CD14-positive monocyte (primary cell): ENCODE measurements around the gene PYM1. TPM values are rescaled to one million over a fixed set of nuclear protein-coding genes. Genes with fewer than 3 reads are reported as not detected.
"Not testable (repeated sequence)": the region's sequence is repeated elsewhere in the genome, so short reads cannot be mapped to it uniquely, and the experiment has no call there.

Experiments
- DNase-seq, 3 donors: peaks; one replicate each; pipeline ENCODE4 v3.0.0-alpha.2; 2011 to 2022
- H2AFZ ChIP-seq: 2 replicates; pipeline ENCODE4 v1.6.0; 2012; ENCODE audit warnings: mild to moderate bottlenecking, low read depth, low read length, inconsistent platforms; ENCODE audit not compliant: insufficient read depth, poor library complexity, severe bottlenecking
- H3K27ac ChIP-seq, 2 donors: 1 replicate in 1 of 2; 2 replicates in 1 of 2; pipeline ENCODE4 v1.5.1; 2012 to 2013; ENCODE audit warnings: low read length in 2 of 2, control low read depth in 1 of 2, inconsistent platforms in 1 of 2, low read depth in 1 of 2, mild to moderate bottlenecking in 1 of 2
- H3K27me3 ChIP-seq, 2 donors: one replicate each; pipeline versions ENCODE4 v1.6.0 to v1.6.1; 2011 to 2013; ENCODE audit warnings: low read length in 2 of 2; ENCODE audit not compliant: control insufficient read depth in 2 of 2, insufficient read depth in 2 of 2
- H3K36me3 ChIP-seq, 2 donors: replicated peaks in 1 of 2; 1 replicate in 1 of 2; 2 replicates in 1 of 2; pipeline versions ENCODE4 v1.5.1 to v1.6.1; 2012 to 2013; ENCODE audit warnings: low read length in 2 of 2, control low read depth in 1 of 2, inconsistent platforms in 1 of 2, mild to moderate bottlenecking in 1 of 2; ENCODE audit not compliant: insufficient read depth in 2 of 2, control insufficient read depth in 1 of 2
- H3K4me1 ChIP-seq, 2 donors: 1 replicate in 1 of 2; 2 replicates in 1 of 2; pipeline versions ENCODE4 v1.5.1 to v1.6.1; 2012 to 2013; ENCODE audit warnings: low read length in 2 of 2, control low read depth in 1 of 2, inconsistent platforms in 1 of 2, mild to moderate bottlenecking in 1 of 2, moderate library complexity in 1 of 2; ENCODE audit not compliant: insufficient read depth in 2 of 2, control insufficient read depth in 1 of 2
- H3K4me2 ChIP-seq: replicated peaks from 2 replicates; pipeline ENCODE3; 2012; ENCODE audit warnings: low read length, moderate library complexity, mild to moderate bottlenecking; ENCODE audit not compliant: poor library complexity, severe bottlenecking; ENCODE audit errors: extremely low read depth
- H3K4me3 ChIP-seq, 3 experiments: fragments of 200-600 bp in 1 of 3; sonication (generic) in 1 of 3; replicated peaks in 1 of 3; 1 replicate in 2 of 3; 2 replicates in 1 of 3; pipeline ENCODE4 v1.5.1; 2011 to 2013; ENCODE audit warnings: low read length in 3 of 3, mild to moderate bottlenecking in 3 of 3, control low read depth in 2 of 3, low read depth in 2 of 3, inconsistent platforms in 1 of 3, moderate library complexity in 1 of 3
- H3K79me2 ChIP-seq: 2 replicates; pipeline ENCODE4 v1.6.0; 2012; ENCODE audit warnings: mild to moderate bottlenecking, control low read depth, inconsistent platforms, low read length, moderate library complexity; ENCODE audit not compliant: insufficient read depth
- H3K9ac ChIP-seq: 2 replicates; pipeline ENCODE4 v1.6.0; 2017; ENCODE audit warnings: low read length, mild to moderate bottlenecking; ENCODE audit not compliant: insufficient read depth, poor library complexity, severe bottlenecking
- H3K9me3 ChIP-seq, 2 donors: replicated peaks in 1 of 2; 1 replicate in 1 of 2; 2 replicates in 1 of 2; pipeline versions ENCODE4 v1.5.1 to v1.6.1; 2012 to 2013; ENCODE audit warnings: low read length in 2 of 2, control low read depth in 1 of 2; ENCODE audit not compliant: control insufficient read depth in 1 of 2, insufficient read depth in 1 of 2
- H4K20me1 ChIP-seq: 2 replicates; pipeline ENCODE4 v1.6.0; 2012; ENCODE audit warnings: mild to moderate bottlenecking, low read length, control low read depth, moderate library complexity; ENCODE audit not compliant: insufficient read depth
- H3K27ac Mint-ChIP-seq, 7 donors: one replicate each; pipeline ENCODE4 v1.8.0; 2020; ENCODE audit warnings: mild to moderate bottlenecking in 7 of 7, mixed read lengths in 7 of 7, moderate library complexity in 6 of 7, inconsistent platforms in 2 of 7
- H3K27me3 Mint-ChIP-seq, 3 donors: one replicate each; pipeline ENCODE4 v1.8.0; 2021 to 2022; ENCODE audit warnings: low read depth in 3 of 3, mild to moderate bottlenecking in 3 of 3, mixed read lengths in 3 of 3, moderate library complexity in 3 of 3, inconsistent platforms in 1 of 3
- H3K36me3 Mint-ChIP-seq, 2 donors: one replicate each; pipeline ENCODE4 v1.8.0; 2020; ENCODE audit warnings: mixed read lengths in 2 of 2, inconsistent platforms in 1 of 2, mild to moderate bottlenecking in 1 of 2
- H3K4me1 Mint-ChIP-seq: one replicate; pipeline ENCODE4 v1.8.0; 2020; ENCODE audit warnings: mild to moderate bottlenecking, mixed read lengths
- H3K4me3 Mint-ChIP-seq, 2 donors: one replicate each; pipeline ENCODE4 v1.8.0; 2020; ENCODE audit warnings: mild to moderate bottlenecking in 2 of 2, mixed read lengths in 2 of 2, moderate library complexity in 1 of 2
- H3K9me3 Mint-ChIP-seq, 7 donors: one replicate each; pipeline ENCODE4 v1.8.0; 2020 to 2022; ENCODE audit warnings: mixed read lengths in 7 of 7, mild to moderate bottlenecking in 6 of 7, moderate library complexity in 6 of 7, inconsistent platforms in 2 of 7
- WGBS: methylation state at CpG from one replicate; pipeline ENCODE4 v1.1.5; 2013; ENCODE audit warnings: missing lambda C conversion rate; ENCODE audit not compliant: insufficient coverage; 5-methylcytosine and 5-hydroxymethylcytosine counted together
- intact Hi-C, 2 donors: fragments of 100-400 bp; cut with micrococcal nuclease; formaldehyde crosslinking; loops; one replicate each; pipeline versions ENCODE4 v1.15.0 to v1.15.1; 2023
- polyA plus RNA-seq, 3 donors: library from polyadenylated mRNA; depleted of rRNA in 1 of 3; unstranded in 2 of 3; stranded (reverse) in 1 of 3; fragments of 300-500 nt in 2 of 3; fragments of >200 nt in 1 of 3; fragmentation: Illumina TruSeq in 2 of 3; gene quantifications; 1 replicate in 2 of 3; 2 replicates in 1 of 3; pipeline ENCODE4 v1.2.3, GENCODE V29; 2012 to 2021
- TF ChIP-seq, protein P1 (sequence below): fragments of 200-600 bp; IDR thresholded peaks from one replicate; pipeline ENCODE4 v1.8.0; 2022; ENCODE audit warnings: antibody characterized with exemption, mild to moderate bottlenecking

The PYM1 gene
- polyA plus RNA-seq, 3 donors, result 17.3 to 47.1 (median 39.5) TPM

DNA sequence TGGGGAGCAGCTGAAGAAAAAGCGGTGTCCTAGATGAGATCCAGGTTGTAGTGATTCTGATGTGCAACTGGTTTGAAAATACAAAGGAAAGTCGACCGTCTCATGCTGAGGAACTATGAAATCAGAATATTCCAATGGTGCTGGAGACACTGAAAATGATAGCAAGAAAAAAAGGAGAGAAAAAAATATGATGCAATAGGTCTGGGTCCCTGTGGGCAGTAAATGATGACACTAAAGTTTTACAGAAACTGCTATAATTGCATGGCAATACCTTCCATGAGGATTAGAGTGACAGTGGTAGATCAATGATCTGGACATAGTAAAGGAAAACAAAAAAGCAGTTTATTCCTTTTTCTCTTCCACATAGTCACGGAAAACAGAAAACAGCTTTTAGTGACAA lies 2.3 kb downstream of the PYM1 start:
- intact Hi-C loops, result loop anchor here (5.0 kb wide), 3 partner anchors 47 to 188 kb away; partner anchors contain the start of genes ORMDL2 (in 1 of the 2), RAB5B (in 1 of the 2) and SARNP (in 1 of the 2)
- Histone ChIP-seq H3K4me1 (peaks cover 34 to 39% of the 10 kb centered on the region in 2 donors), H3K27me3 (no peaks in the 10 kb centered on the region), H2AFZ (no peak overlapping the region), H3K27ac (no peak overlapping the region), H3K79me2 (peaks cover 95% of the 10 kb centered on the region), H3K36me3 (peaks cover 6 to 21% of the 10 kb centered on the region in 2 donors), H3K4me3 (no peak overlapping the region), H3K9ac (no peak overlapping the region), H4K20me1 (peaks cover 37% of the 10 kb centered on the region), H3K9me3 (no peaks in the 10 kb centered on the region), H3K4me2 (no peak overlapping the region)
- DNase-seq, result no peak
- Mint-ChIP-seq H3K9me3 (no peaks in the 10 kb centered on the region), H3K4me1 (peaks cover 40% of the 10 kb centered on the region), H3K27ac (peak overlapping the region in 3 of 7 donors; percentile 33 to 95 (median 51)), H3K4me3 (no peak overlapping the region), H3K27me3 (no peaks in the 10 kb centered on the region), H3K36me3 (peaks cover 20 to 31% of the 10 kb centered on the region in 2 donors)
- TF ChIP-seq, protein P1, sequence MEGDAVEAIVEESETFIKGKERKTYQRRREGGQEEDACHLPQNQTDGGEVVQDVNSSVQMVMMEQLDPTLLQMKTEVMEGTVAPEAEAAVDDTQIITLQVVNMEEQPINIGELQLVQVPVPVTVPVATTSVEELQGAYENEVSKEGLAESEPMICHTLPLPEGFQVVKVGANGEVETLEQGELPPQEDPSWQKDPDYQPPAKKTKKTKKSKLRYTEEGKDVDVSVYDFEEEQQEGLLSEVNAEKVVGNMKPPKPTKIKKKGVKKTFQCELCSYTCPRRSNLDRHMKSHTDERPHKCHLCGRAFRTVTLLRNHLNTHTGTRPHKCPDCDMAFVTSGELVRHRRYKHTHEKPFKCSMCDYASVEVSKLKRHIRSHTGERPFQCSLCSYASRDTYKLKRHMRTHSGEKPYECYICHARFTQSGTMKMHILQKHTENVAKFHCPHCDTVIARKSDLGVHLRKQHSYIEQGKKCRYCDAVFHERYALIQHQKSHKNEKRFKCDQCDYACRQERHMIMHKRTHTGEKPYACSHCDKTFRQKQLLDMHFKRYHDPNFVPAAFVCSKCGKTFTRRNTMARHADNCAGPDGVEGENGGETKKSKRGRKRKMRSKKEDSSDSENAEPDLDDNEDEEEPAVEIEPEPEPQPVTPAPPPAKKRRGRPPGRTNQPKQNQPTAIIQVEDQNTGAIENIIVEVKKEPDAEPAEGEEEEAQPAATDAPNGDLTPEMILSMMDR, result no peak
- WGBS, result 72% methylated on average over 3 of the region's 4 CpGs

DNA sequence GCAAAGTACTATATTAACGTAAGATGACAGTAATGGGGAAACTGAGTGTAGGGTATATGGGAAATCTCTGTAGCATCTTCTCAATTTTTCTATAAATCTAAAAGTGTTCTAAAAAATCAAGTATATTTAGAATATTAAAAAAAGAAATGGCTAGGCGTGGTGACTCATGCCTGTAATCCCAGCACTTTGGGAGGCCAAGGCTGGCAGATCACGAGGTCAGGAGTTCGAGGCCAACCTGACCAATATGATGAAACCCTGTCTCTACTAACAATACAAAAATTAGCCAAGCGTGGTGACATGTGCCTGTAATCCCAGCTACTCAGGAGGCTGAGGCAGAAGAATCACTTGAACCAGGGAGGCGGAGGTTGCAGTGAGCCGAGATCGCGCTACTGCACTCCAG lies 4.0 kb downstream of the PYM1 start:
- not testable (repeated sequence) for H3K4me3 Mint-ChIP-seq

More for the DNA sequence above, 4.0 kb downstream of the PYM1 start:
- H3K36me3 Mint-ChIP-seq, result peaks cover 20 to 40% of the 10 kb centered on the region in 2 donors
- peaks cover 99% of the 10 kb centered on the region for H3K79me2 ChIP-seq
- H3K9me3 ChIP-seq, H3K27ac ChIP-seq, intact Hi-C loops, H3K4me2 ChIP-seq, H3K9ac ChIP-seq, DNase-seq, H3K4me3 ChIP-seq, H3K9me3 Mint-ChIP-seq, H2AFZ ChIP-seq, H3K27me3 ChIP-seq, H3K27me3 Mint-ChIP-seq: not testable (repeated sequence)
- H3K36me3 ChIP-seq, result peaks cover 6 to 29% of the 10 kb centered on the region in 2 donors
- H3K4me1 ChIP-seq, result peaks cover 17 to 22% of the 10 kb centered on the region in 2 donors
- peaks cover 24% of the 10 kb centered on the region for H3K4me1 Mint-ChIP-seq
- H4K20me1 ChIP-seq, result peaks cover 54% of the 10 kb centered on the region
- 92% methylated on average over 4 of the region's 9 CpGs for WGBS
- peak overlapping the region in 1 of 7 donors; percentile 15 for H3K27ac Mint-ChIP-seq
